GM18868 (cell line): Measurements from ENCODE around the gene SNTG2.
"Not testable (repeated sequence)": the region's sequence is repeated elsewhere in the genome, so short reads cannot be mapped to it uniquely, and the experiment has no call there.

ENCODE experiments used
- ATAC-seq: cut with Tn5 transposase; IDR thresholded peaks from one replicate; pipeline ENCODE4 v1.9.1; 2021; ENCODE audit warnings: mild to moderate bottlenecking, moderate library complexity; ENCODE audit not compliant: unreplicated experiment

The SNTG2 gene

GRCh38 chr2:950080-950966, at the start of gene SNTG2:
SNTG2 (plus strand) TSS chr2:950849; CDS start chr2:950997, 148 bp downstream.
- peak; percentile 48 for ATAC-seq

GRCh38 chr2:902584-902983, 48.1 kb upstream of the SNTG2 start:
- no peak for ATAC-seq

DNA sequence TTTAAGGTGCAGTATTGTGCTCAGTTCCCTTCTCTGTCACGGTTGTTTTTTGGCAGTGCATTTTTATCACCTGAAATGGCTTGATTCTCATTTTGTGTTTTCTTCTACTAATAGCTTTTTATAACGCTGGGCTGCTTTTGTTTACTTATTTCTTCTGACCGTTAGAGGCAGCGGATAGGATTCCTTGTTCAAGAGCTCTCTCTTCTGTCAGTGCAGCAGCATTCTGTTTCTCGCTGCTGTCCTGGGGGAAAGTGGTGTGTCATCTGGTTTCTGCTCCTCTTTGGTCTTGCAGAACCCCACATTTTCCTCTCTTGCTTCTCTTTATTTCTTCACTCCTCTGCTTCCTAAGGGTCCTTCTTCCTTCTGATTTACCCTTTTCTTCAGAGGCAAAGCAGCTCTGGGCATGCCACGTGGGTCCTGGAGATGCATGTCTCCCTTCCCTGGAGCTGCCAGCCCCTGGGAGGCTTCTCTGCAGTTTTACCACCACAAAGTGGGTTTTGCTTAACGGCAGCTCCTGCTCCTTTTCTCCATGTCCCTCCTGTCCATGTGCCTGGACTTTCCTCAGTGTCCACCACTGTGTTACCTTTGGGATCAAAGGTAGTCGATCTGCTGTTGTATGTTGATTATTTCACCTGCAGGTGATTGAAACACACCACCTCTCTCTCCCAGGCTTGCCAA, 47.3 kb upstream of the SNTG2 start:
- ATAC-seq, result no peak

DNA sequence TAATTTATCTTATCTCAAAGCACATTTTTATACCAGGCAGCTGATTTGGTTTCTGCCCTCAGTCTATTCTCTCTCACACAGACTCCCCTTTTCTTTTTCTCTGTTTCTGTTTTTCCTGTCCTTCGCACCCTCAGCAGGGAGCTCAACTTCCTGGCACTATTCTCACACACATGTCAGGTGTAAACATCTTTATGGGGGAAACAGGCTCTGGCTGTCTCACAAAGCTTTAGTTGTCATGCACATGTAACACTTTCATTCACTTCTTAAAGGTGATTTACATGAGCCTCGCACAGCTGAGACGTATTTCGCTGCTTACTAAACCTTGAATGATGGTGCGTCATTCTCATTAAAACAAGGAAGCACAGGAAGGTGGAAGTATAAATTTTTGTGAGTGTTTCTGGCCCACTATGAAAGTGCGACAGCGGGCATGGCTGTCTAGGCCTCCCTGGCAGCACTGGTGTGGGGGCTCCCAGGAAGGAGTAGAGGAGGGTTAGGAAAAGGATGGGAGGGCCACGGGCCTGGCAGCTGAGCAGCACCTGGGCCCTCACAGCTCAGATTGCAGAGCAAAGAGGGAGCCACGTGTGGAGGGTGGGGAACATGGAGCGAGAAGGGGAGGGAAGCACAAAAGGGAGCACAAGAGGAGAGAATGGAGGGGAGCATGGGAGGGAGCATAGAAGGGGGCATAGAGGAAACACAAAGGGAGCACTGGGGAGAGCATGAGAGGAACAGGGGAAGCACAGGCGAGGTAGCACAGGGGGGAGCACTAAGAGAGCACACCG, 46.2 kb upstream of the SNTG2 start:
- no peak for ATAC-seq

DNA sequence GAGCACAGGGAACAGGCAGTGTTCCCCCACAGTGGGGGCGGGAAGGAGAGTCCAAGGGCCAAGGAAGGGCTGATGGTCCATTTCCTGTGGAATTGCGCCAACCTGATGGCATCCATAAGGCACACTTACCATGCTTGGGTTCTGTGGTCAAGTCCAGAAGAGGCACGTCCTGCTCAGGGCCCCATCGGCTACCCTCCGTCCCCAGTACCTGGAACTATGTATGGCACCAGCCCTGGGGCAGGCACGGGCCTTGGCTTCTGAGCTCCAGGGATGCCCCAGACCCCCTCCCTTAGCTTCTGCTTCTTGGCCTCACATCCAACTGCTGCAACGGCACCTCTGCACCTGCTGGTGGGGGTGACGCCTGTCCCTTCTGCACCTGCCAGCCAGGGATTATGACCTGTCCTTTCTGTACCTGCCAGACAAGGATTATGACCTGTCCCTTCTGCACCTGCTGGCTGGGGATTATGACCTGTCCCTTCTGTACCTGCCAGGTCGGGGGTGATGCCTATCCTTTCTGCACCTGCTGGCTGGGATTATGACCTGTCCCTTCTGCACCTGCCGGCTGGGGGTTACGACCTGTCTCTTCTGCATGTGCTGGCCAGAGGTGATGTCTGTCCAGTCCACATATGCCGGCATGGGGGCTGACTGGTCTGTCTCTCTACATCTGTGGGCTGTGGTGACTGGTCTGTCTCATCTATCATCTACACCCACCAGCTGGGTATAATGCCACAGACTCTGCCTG, 45.4 kb upstream of the SNTG2 start:
- ATAC-seq, result no peak

DNA sequence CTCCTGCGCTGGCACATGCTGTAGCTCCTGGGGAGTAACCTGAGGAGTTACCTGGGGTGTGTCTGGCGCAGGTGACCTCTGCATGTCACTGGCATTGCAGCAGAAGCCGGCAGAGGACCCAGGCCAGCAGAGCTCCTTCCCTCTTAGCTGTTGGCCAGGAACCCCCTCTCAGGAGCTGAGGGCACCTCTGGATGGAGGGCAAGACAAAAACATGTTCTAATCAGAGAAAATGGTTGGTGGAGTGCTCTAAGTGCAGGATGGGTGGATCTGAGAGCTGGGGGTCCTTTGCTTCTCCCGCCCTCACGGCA, 44.9 kb upstream of the SNTG2 start:
- no peak for ATAC-seq

DNA sequence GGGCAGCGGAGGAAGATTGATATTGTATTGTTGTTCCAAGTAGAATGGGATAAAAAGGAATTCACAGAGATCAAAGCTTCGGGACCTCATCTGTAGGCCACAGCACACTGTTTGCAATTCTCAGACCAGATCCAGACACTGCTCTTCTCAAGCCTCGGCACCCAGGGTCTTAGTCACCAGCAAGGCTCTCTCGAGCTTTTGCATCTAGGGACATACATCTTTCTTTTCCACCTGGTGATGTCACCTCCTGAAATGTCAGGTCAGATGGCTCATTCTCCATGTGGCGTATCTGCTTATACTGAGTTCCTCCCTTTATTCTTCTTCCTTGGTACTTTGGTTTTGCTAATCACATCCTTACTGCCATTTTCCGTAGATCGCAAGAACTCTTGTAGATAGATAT, 42.9 kb upstream of the SNTG2 start:
- no peak for ATAC-seq

GRCh38 chr2:908568-908967, 42.1 kb upstream of the SNTG2 start:
- no peak for ATAC-seq

DNA sequence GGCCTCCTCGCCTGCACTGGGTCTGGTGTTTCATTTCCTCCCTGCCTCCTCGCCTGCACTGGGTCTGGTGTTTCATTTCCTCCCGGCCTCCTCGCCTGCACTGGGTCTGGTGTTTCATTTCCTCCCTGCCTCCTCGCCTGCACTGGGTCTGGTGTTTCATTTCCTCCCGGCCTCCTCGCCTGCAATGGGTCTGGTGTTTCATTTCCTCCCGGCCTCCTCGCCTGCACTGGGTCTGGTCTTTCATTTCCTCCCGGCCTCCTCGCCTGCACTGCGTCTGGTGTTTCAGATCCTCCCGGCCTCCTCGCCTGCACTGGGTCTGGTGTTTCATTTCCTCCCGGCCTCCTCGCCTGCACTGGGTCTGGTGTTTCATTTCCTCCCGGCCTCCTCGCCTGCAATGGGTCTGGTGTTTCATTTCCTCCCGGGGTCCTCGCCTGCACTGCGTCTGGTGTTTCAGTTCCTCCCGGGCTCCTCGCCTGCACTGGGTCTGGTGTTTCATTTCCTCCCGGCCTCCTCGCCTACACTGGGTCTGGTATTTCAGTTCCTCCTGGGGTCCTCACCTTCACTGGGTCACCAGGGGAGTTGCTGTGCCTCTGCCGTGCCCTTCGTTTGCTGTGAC, 40.8 kb upstream of the SNTG2 start:
- not testable (repeated sequence) for ATAC-seq

GRCh38 chr2:910698-911097, 40.0 kb upstream of the SNTG2 start:
- ATAC-seq, result no peak

- no peak for ATAC-seq
Observed at GRCh38 chr2:915979-916378, 34.7 kb upstream of the SNTG2 start.

- no peak for ATAC-seq
Observed at GRCh38 chr2:916935-917334, 33.7 kb upstream of the SNTG2 start.

DNA sequence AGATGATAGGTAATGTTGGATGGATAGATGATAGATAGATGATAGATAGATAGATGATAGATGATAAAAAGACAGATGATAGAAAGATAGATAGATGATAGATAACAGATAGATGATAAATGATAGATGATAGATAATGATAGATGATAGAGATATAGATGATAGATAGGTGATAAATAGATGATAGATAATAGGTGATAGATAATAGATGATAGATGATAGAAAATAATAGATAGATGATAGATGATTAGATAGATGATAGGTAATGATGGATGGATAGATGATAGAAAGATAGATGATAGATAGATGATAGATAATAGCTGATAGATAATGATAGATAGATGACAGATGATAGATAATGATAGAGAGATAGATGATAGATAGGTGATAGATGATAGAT, 31.0 kb upstream of the SNTG2 start:
- no peak for ATAC-seq

GRCh38 chr2:920573-920972, 30.1 kb upstream of the SNTG2 start:
- no peak for ATAC-seq

DNA sequence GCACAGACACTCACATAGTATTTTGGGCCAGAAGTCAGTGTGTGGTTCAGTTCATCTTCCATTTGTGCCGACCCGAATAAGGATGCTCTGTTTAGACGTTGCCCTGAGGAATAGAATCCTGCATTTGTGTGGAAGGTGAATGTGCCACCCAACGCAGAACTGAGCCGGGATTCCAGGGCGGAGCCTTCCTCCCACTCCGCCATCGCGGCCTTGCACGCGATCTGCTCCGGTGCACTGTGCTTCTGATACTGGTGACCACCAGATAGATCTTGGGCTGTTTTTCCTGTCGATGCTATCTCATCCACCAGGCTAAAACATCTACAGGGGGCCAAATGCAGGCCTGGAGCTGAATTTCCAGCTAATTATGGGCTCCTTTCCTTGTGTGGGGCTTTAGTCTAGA, 29.6 kb upstream of the SNTG2 start:
- ATAC-seq, result no peak

DNA sequence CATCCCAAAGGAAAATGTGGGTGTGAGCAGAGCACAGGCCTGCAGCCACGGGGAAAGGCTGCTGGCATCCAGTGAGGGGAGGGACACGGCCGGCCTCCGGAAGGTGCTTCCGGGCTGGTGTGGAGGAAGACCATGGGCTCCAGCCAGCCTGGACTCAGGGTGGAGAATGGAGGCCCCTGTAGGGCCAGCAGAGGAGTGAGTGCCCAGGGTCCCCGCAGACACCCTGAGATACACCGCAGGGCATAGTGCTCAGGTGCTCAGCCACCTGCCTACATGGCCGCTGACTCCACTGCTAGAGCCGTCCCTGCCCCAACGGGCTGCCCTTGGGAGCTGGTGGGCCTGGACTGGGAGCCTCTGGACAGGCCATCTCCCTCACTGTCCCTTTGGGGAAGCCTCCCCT, 28.5 kb upstream of the SNTG2 start:
- ATAC-seq, result no peak

DNA sequence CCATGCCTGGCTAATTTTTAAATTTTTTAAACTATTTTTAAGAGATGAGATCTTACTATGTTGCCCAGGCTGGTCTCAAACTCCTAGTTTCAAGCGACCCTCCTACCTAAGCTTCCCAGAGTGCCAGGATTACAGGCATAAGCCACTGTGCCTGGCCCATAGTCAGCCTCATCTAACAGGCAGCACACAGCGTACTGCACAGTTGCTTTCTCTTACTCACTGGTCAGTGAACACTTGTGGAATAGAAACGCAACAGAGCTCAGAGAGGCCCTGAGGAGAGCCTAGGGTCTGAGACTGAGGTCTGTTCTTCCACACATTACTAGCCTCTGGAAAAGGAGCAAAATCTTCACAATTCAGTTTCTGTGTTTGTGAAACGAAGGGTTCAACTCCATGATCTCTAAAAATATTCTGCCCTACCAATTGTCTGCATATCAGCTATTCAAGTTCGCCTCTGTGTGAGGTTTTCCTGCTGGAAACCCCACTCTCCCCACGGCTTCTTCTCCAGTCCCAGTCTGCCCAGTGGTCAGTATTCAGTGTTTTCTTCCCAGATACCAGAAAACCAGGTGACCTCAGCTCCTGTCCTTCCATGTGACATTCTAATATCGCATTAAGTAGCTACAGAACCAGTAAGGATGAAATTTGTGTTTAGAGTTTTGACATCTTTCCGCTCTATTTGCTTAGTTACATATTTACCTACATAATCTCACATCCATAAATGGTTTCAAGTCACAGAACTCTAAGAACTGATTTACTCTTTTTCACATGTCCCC, 26.6 kb upstream of the SNTG2 start:
- no peak for ATAC-seq

DNA sequence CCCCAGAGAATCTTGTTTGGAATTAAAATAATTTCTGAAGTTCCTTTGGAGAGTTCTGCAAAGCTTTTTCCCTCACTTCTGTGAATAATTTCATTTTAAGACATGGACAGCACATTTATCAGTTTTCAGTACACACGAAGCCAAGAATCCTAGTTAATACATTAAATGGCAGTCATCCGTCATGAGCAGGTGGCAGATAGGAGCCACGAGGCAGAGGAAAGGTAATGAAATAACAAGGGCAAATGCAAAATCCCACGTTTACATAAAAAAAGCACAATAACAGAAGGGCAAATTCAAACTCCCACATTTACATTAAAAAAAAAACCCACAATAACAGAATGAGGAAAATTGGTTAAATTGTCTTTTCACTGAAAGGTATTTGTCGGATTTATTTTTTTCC, 25.9 kb upstream of the SNTG2 start:
- ATAC-seq, result no peak

DNA sequence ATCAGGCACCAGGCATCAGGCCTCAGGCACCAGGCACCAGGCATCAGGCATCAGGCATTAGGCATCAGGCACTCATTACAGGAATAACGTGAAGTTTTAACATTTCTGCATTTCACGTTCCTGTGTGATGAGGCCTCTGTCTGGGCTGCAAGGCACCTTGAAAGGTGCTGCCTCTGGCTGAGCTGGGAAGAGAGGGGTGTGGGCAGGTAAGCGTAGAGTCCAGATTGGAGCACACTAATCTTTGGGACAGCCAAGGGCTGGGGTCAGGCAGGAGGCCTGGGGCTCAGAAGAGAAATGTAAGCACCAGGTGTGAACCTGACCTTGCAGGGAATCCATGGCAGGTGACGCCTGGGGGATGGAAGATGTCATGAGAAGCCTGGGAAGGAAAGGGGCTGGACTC, 25.3 kb upstream of the SNTG2 start:
- ATAC-seq, result no peak

GRCh38 chr2:925711-926110, 24.9 kb upstream of the SNTG2 start:
- ATAC-seq, result no peak
